Hematopoietic multipotent progenitor cell treated with erythropoietin and hydrocortisone succinate and interleukin-3 and kit ligand, for 15 days (in vitro differentiated cells): ENCODE data around the gene SLC2A13.
"Not testable (repeated sequence)": the region's sequence is repeated elsewhere in the genome, so short reads cannot be mapped to it uniquely, and the experiment has no call there.

Experiments
- DNase-seq: peaks from one replicate; pipeline ENCODE4 v3.0.0-alpha.2; 2015; ENCODE audit warnings: low spot score

Gene SLC2A13

DNA sequence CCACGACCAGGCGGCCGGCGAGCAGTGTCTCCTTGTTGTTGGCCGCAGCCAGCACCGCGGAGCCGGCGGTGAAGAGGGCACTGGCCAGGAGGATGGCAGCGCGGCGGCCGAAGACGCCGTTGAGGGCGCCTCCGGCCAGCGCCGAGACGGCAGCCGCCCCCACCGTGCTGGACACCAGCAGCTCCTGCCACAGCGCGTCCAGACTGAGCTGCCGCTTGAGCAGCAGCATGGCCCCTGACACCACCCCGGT lies 691 bp downstream of the SLC2A13 start:
- no peak for DNase-seq

DNA sequence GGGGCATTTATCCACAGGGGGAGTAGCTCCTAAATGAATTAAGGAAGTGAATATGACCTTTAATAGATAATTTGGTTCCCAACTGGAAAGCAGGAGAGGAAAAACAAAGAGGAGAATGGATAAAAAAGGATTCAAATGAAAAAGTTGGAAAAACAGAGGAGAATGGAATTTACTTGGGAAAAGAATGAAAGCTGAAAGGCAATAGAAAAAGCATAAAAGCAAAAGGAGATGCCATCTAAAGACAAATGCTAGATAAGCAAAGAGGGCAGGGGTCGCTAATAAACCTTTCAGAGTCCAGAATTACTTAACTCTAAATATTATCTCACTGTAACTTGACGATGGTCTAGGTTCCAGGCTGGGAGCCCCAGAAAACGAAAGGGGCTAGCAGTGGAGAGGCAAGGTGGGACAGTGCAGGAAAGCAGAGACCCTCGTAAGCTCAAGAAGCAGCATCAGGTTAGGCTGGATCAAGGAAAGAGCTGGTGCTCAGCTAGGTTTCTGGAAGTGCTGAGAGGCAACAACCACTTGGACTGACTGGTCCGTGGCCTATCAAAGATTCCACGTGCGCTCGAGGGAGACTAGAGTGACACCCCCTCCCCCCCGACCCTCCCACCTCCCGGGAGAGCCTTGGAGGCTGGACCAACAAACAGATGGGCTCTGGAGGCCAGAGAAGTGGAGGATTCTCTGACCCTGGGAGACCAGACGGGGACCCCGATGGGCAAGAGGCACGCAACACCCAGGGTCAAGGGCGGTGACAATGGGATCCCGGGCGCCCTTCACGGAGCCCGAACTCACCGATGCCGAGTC lies 1.2 kb downstream of the SLC2A13 start:
- no peak for DNase-seq

DNA sequence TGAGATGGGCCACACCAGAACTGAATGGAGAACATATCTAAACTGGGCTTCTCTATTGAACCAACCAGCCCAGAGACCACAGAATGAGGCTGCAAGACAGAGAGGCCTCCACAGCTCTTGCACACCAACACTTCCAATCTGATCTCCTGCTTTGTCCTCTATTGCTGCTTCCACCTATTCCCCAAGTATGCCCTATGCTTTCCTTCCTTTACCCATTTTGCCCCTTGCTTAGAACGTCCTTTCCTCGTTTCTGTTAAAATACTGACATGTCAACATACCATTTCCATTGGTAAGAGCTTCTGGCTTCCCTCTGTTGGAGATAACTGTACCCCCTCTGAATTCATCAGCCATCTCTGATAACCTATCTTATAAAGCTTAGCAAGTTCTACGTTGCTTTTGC lies 2.8 kb downstream of the SLC2A13 start:
- no peak for DNase-seq

DNA sequence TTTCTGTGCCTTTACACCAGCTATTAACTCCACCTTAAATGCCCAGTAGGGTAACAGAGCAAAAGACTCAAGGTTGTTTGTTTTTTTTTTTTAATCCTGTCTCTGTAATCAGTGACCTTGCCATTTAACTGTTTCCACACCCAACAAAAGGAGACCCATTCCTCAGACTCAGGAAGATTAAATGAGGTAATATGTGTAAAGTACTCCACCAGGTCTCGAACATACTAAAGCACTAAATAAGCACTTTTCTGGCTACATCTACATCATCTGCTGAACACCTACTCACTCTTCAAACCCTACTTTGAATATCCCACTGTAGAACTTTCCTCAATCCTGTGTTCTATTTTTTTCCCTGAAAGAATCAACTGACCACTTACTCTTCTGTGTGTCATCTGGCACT lies 4.1 kb downstream of the SLC2A13 start:
- no peak for DNase-seq

DNA sequence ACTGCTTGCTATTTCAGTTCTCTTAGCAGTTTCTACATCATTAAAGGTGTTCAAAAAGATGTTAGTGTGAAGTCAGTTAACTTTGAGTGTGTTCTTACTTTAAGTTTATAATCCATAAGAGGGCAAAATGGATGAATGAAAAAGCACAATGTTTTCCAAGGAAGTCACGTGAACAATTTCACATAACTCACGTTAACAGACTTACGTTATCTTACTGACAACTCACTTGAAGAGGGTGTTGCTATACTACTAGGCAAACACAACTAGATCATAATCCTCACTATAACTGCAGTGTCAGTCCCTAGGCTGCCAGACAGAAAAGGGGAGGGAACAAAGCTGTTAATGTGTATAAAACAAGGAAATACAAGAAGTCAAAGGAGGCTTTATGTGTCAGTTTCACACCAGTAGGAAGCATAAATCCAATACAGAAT lies 6.4 kb downstream of the SLC2A13 start:
- peak; percentile 27 for DNase-seq

DNA sequence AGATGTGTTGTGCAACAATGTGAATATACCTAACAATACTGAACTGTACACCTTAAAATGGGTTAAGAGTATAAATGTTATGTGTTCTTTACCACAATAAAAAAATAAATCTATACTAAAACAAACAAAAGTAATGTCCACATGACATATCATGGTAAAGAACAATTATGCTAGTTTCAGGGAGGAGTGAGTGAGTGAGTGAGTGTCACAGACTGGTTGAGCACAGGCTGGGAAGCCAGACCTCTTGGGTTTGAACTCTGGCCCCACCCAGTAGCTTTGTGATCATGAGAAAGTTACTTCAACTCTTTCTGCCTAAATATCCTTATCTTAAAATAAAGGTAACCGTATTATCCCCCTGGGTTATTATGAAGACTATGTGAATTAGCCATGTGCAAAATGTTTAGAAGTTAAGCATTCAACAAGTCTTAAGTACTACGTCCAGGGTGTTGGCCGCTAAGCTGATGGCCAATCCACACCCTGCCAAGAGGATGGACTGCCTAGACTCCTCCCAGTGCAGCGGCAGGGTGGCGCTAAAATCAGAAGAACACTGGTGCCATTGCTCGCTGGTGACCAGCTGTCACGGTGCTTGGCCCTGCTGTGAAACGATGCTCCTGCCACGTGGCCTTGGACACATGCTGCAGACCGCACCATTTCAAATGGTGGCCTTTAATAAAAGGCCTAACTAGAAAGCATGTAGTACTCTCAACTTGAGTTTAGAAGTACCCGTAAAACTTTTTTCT lies 7.3 kb downstream of the SLC2A13 start:
- DNase-seq = no peak

DNA sequence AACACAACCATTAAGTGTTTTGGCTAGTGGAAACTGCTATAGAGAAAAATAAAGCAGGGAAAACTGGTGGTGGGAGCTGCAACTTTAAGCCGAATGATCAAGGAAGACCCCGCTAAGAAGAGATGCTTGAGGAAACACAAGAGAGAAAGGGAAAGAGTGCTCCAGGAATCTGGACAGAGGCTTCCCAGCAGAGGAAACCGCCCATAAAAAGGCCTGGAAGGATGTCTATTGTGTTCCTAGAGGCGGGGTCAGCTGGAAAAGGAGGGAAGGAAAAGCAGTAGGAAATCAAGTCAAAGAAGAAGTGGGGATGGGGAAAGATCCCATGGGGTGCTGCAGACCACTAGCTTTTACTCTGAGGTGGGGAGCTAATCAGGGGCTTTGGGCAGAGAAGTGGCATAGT lies 12.4 kb downstream of the SLC2A13 start:
- no peak for DNase-seq

DNA sequence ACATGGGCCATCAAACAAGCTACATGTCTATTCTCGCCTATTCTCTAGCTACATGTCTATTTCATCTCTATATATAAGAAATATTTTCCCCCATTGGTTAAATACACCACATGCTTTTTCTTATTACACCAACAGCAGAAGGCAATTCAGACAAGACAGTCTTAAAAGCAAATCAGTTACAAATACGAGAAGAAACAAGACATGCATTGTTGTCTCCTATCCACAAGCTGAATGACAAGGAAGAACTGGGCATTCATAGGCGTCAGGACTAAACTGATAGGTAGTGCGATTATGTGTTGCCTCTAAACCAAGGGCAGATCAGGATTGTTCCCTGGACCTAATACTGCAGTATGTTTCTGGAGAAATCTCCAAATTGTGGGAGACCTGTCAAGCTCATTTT lies 19.4 kb downstream of the SLC2A13 start:
- DNase-seq = no peak

DNA sequence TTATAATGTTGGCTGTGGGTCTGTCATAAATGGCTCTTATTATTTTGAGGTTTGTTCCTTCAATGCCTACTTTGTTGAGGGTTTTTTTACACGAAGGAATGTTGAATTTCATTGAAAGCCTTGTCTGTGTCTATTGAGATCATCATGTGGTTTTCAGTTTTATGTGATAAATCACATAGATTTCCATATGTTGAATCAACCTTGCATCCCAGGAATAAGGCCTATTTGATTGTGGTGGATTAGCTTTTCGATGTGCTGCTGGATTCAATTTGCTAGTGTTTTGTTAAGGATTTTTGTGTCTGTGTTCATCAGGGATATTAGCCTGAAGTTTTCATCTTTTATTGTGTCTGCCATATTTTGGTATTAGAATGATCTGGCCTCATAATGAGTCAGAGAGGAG lies 27.6 kb downstream of the SLC2A13 start:
- DNase-seq = no peak

DNA sequence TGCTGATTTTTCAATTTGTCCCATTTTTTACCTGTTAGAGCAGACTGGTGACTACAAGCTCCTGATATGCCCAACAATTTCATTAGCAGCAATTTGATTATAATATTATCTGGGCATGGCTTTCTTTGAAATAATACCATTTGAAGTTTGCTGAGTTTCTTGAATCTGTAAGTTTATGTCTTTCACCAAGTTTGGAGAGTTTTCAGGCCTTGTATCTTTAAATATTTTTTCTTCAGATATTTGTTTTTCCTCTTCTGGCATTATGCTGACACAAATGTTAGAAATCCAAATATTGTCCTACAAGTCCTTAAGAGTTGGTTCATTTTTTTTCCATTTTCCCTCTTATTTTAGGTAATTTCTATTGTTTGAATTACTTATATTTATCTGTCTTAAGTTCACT lies 30.4 kb downstream of the SLC2A13 start:
- DNase-seq = no peak

DNA sequence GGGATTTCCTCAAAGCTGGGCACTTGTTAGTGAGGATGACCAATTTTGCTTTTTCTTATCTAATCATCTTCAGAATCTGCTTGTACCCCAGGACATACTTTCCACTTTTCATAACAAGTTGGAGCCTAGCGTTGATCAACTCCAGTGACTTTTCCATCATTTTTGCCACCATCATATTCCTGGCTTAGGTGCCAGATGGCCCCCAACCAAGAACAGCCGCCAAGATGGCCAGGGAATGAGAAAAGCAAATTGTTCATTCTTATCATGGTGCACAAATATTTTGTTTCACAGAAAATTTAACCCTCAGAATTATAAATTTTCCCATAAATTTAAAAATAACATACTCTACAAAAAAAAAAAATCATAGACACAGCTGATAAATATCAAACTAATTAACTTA lies 37.5 kb downstream of the SLC2A13 start:
- no peak for DNase-seq

DNA sequence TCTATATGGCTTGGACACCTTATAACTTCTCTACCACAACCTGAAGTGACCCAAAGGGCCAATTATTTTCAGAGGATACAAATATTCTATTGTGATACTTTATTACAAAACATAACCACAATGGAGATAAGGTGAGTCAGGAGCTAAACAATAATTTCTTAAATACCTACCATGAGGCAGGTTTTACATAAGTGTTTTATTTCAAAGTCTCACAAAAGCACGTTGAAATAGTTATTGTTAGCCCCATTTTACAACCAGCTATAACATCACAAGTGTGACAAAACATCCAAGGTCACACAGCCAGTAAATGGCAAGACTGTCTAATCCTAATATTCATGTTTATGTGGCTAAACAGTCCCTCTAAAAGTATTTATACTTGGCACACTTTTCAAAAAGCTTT lies 40.2 kb downstream of the SLC2A13 start:
- DNase-seq = no peak

DNA sequence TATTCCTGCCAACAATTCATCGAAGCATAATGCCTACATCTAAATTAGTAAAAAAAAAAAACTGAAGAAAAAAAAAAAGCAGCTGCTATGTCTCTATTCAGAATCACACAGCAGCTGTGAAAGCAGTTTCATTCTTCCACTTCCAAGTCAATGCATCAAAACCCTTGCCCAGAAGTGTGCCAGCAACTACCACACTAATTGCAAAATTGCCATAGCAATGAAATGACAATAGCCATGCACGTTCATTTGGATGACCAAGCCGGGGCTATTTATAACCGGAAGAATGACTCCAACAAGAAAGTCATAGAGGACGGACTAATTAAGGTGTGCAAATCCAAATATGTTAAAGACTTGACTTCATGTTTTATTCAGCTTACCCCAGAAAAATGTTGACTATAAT lies 42.5 kb downstream of the SLC2A13 start:
- DNase-seq = no peak

DNA sequence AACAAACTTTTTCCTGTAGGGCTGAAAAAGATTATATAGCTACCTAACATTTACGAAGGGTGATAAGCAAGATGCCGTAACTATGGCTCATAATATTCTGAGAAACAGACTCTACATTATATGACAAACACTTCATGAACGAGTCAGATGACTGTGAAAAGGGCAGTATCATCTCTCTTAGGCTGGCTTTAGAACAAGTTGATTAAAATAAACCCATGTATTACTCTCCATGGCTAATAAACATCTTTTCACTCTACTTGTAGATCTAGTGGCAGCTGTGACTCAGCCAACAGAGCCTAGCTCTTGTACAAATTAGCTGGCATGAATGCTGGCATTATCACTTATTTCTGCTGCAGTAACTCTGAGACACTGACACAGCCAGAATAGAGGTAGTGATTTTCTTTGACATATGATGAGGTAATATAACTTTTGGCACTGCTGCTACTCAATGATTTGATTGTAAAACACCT lies 47.1 kb downstream of the SLC2A13 start:
- DNase-seq = no peak

DNA sequence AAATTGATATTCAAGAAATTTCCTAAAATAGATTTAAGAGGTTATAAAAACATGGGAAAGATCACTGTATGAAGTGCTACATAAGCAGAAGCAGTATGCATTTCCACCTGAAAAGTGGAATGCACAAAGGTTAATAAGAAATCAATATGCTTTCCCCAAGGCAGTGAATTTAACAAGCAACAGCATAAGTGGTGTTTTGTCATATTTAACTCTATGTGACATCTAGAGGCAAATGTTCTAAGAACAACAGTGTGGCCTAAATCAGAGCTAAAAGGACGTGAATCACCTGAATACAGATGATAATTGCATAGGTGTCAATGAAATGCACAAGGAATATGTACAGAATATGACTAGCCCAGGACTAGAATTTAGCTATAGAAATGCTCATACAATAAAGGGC lies 49.5 kb downstream of the SLC2A13 start:
- DNase-seq = no peak

DNA sequence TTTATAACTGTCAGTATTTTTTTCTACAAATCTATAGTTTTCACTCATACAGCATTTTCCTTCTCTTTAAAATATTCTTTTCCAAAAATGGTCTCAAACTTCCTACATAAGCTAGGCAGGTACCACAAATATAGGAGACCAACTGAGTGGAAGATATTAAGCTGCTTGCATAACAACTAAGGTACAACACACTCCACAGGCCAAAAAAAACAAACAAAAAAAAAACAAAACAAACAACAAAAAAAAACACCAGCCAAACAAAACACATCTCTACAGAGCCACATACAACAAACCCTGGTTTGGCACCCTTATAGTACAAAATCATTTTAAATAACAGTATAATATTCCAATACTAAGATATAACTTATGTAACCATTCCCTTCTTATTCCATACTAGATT lies 50.1 kb downstream of the SLC2A13 start:
- DNase-seq = no peak

DNA sequence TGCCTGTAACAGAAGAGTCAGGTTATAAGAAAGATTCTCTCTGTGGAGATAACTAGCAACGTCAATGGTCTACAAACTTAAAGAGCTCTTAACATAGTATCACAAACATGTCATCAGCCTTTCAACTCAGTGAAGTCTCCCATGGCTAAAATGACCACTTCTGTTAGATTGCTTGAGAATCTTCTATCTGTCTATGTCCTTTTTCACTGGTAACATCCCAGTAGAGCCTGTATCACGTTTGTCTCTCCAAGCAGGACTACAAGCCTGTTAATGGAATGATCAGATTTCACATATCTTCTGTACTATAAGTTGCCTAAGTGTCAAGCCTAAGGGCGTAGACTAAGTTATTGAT lies 50.7 kb downstream of the SLC2A13 start:
- no peak for DNase-seq

DNA sequence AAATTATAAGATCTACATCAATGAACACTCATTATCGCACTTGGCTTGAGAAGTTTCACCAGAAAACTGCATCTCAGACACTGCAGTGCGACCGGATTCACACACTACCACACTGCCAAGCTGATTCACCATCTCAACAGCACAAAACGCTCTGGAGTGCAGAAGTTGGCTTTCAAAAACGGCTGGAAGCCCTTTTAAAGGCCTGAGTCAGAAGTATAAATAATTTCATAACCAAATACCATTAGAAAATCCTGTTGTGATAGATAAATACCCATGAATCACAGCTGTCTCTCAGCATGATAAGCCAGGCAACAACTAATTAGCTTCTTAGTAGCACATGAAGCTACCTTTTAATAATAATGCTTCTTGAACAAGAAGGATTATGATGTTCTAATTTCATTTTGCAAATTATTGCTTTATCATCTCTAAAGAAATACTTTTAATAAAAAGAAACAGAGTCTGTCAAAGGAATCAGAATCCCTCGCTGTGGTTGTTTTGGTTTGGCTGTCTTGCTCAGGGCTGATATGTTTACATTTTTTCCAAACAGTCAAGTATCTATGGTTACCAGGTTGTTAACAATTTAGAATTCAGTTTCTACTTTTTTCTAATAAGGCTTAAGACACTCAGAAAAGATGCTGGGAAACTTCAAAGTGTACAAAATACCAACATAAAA lies 51.2 kb downstream of the SLC2A13 start:
- no peak for DNase-seq

DNA sequence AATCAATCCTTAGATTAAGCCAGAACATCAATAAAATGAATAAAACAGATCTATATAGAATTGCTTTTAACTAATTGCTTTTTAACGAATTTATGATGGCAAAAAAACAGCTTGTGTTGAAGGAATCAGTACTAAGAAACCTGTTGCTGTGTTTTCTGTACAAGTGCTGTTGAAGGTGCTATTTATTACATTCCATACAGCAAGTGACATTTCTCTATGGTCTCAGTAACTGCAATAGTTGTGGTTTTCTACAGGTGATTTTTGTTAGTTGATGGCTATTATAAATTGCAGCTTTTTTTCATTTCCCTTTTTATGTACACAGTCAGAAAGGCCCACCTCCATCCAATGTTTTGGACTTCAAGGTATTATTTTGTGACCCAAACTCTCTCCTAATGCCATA lies 56.6 kb downstream of the SLC2A13 start:
- no peak for DNase-seq

DNA sequence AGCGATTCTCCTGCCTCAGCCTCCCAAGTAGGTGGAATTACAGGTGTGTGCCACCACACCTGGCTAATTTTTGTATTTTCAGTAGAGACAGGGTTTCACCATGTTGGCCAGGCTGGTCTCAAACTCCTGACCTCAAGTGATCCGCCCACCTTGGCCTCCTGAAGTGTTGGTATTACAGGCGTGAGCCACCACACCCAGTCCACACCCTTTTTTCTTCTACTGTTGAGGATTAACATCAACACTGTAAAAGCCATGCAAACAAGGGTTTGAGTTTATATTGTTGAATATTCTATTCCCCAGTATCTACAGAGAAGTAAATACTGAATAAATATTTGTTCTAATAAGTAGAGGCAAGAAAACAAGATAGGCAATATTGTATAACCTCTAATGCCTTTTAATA lies 58.9 kb downstream of the SLC2A13 start:
- DNase-seq = not testable (repeated sequence)

DNA sequence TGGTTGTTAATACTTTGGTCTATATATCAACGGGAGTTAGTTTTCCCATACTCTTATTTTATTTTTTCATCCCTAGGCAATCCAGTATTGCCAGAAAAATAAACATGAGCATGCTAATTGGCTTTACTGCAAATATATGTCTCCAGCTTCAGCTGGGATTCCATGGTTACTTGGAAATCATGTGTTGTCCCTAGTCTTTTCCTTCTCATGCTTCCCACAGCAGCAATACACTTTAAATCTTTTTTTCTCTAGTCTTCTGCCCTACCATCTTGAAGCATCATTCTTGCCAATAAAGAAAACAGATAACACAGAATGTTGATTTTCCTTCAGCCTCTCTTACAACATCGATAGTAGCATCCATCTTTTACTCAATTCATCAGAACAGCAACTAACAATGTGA lies 60.2 kb downstream of the SLC2A13 start:
- DNase-seq = no peak

DNA sequence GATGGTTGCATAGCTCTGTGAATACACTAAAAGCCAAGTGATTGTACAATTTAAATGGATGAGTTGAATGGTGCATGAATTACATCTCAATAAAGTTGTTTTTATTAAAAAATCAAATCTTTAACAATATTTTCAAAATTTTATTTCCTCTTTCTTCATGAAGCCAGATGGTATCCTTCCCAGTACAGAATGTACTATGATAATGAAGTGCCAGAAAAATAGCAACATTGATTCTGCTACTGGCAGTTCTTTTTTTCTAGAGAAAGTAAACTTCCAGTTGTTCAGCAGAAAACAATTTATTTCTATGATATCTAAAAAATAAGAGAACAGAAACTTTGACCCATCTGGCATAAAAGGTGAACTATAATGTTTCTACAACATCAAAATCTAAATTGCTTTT lies 61.5 kb downstream of the SLC2A13 start:
- no peak for DNase-seq

DNA sequence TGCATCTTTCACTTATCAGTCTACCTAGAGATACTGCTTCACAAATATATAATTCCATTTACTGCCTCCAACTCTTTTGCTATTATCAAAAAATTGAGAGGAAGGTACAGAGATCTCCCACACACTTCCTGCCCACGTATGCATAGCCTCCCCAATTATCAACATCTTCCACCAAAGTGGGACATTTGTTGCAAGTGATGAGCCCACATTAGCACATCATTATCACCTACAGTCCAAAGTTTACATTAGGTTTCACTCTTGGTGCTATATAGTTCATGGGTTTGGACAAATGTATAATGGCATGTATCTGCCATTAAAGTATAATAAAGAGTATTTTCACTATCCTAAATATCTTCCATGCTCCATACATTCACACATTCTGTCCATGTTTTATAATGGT lies 66.3 kb downstream of the SLC2A13 start:
- DNase-seq = no peak
